Measurements from ENCODE around the gene LYSET.
"Not testable (repeated sequence)": the region's sequence is repeated elsewhere in the genome, so short reads cannot be mapped to it uniquely, and the experiment has no call there.

Gene LYSET

GRCh38 chr14:93158349-93158748, 26.8 kb upstream of the LYSET start:
- H3K4me1 ChIP-seq (ENCODE audit: insufficient read depth, low read length); H2AFZ ChIP-seq (ENCODE audit: low read depth, low read length); H3K4me3 ChIP-seq (ENCODE audit: low read length); H3K9me3 ChIP-seq (ENCODE audit: low read length); H3K36me3 ChIP-seq (ENCODE audit: insufficient read depth, low read length); H3K27me3 ChIP-seq (ENCODE audit: insufficient read depth, low read length): not testable (repeated sequence)

- H3K27me3 ChIP-seq (ENCODE audit: insufficient read depth, low read length); H3K4me3 ChIP-seq (ENCODE audit: low read length); H3K9me3 ChIP-seq (ENCODE audit: low read length): not testable (repeated sequence)
Measured at GRCh38 chr14:93159625-93160352, 25.3 kb upstream of the LYSET start.

GRCh38 chr14:93160353-93160801, 24.7 kb upstream of the LYSET start:
- Histone ChIP-seq H3K36me3 (ENCODE audit: insufficient read depth, low read length) (no peaks in the 10 kb centered on the region), H3K9me3 (ENCODE audit: low read length) (no peaks in the 10 kb centered on the region), H3K4me3 (ENCODE audit: low read length) (no peak overlapping the region), H2AFZ (ENCODE audit: low read depth, low read length) (no peak overlapping the region), H3K27me3 (ENCODE audit: insufficient read depth, low read length) (no peaks in the 10 kb centered on the region), H3K4me1 (ENCODE audit: insufficient read depth, low read length) (peaks cover under 1% of the 10 kb centered on the region)

More at GRCh38 chr14:93159625-93160352, 25.3 kb upstream of the LYSET start:
- not testable (repeated sequence) for H3K36me3 ChIP-seq (ENCODE audit: insufficient read depth, low read length); H3K4me1 ChIP-seq (ENCODE audit: insufficient read depth, low read length); H2AFZ ChIP-seq (ENCODE audit: low read depth, low read length)

- Histone ChIP-seq H3K9me3 (ENCODE audit: low read length) (no peaks in the 10 kb centered on the region), H2AFZ (ENCODE audit: low read depth, low read length) (no peak overlapping the region), H3K27me3 (ENCODE audit: insufficient read depth, low read length) (no peaks in the 10 kb centered on the region), H3K36me3 (ENCODE audit: insufficient read depth, low read length) (no peaks in the 10 kb centered on the region), H3K4me3 (ENCODE audit: low read length) (no peak overlapping the region), H3K4me1 (ENCODE audit: insufficient read depth, low read length) (peaks cover 6% of the 10 kb centered on the region)
Measured at GRCh38 chr14:93161411-93161940, 23.6 kb upstream of the LYSET start.

- H2AFZ ChIP-seq (ENCODE audit: low read depth, low read length), result no peak overlapping the region
- H3K4me3 ChIP-seq (ENCODE audit: low read length), result no peak overlapping the region
- no peaks in the 10 kb centered on the region for H3K9me3 ChIP-seq (ENCODE audit: low read length)
- no peaks in the 10 kb centered on the region for H3K27me3 ChIP-seq (ENCODE audit: insufficient read depth, low read length)
- H3K4me1 ChIP-seq (ENCODE audit: insufficient read depth, low read length), result peaks cover 6% of the 10 kb centered on the region
- no peaks in the 10 kb centered on the region for H3K36me3 ChIP-seq (ENCODE audit: insufficient read depth, low read length)
Measured at GRCh38 chr14:93163564-93163963, 21.6 kb upstream of the LYSET start.

GRCh38 chr14:93165271-93166265, 19.5 kb upstream of the LYSET start:
- H3K4me3 ChIP-seq (ENCODE audit: low read length); H3K36me3 ChIP-seq (ENCODE audit: insufficient read depth, low read length); H3K9me3 ChIP-seq (ENCODE audit: low read length); H3K27me3 ChIP-seq (ENCODE audit: insufficient read depth, low read length); H3K4me1 ChIP-seq (ENCODE audit: insufficient read depth, low read length): not testable (repeated sequence)
- peak overlapping the region; percentile 10 for H2AFZ ChIP-seq (ENCODE audit: low read depth, low read length)

- H3K9me3 ChIP-seq (ENCODE audit: low read length); H2AFZ ChIP-seq (ENCODE audit: low read depth, low read length); H3K27me3 ChIP-seq (ENCODE audit: insufficient read depth, low read length); H3K4me1 ChIP-seq (ENCODE audit: insufficient read depth, low read length); H3K4me3 ChIP-seq (ENCODE audit: low read length); H3K36me3 ChIP-seq (ENCODE audit: insufficient read depth, low read length): not testable (repeated sequence)
Measured at GRCh38 chr14:93168610-93169009, 16.5 kb upstream of the LYSET start.

- H3K27me3 ChIP-seq (ENCODE audit: insufficient read depth, low read length); H3K4me1 ChIP-seq (ENCODE audit: insufficient read depth, low read length); H3K9me3 ChIP-seq (ENCODE audit: low read length); H2AFZ ChIP-seq (ENCODE audit: low read depth, low read length); H3K4me3 ChIP-seq (ENCODE audit: low read length); H3K36me3 ChIP-seq (ENCODE audit: insufficient read depth, low read length): not testable (repeated sequence)
Measured at GRCh38 chr14:93169619-93170018, 15.5 kb upstream of the LYSET start.

GRCh38 chr14:93170141-93170540, 15.0 kb upstream of the LYSET start:
- not testable (repeated sequence) for H2AFZ ChIP-seq (ENCODE audit: low read depth, low read length); H3K4me3 ChIP-seq (ENCODE audit: low read length); H3K27me3 ChIP-seq (ENCODE audit: insufficient read depth, low read length); H3K36me3 ChIP-seq (ENCODE audit: insufficient read depth, low read length); H3K9me3 ChIP-seq (ENCODE audit: low read length); H3K4me1 ChIP-seq (ENCODE audit: insufficient read depth, low read length)

- Histone ChIP-seq H3K27me3 (ENCODE audit: insufficient read depth, low read length) (no peaks in the 10 kb centered on the region), H3K9me3 (ENCODE audit: low read length) (no peaks in the 10 kb centered on the region), H3K4me1 (ENCODE audit: insufficient read depth, low read length) (peaks cover 3% of the 10 kb centered on the region), H3K4me3 (ENCODE audit: low read length) (no peak overlapping the region), H2AFZ (ENCODE audit: low read depth, low read length) (no peak overlapping the region), H3K36me3 (ENCODE audit: insufficient read depth, low read length) (no peaks in the 10 kb centered on the region)
Measured at GRCh38 chr14:93171376-93171775, 13.7 kb upstream of the LYSET start.

GRCh38 chr14:93173943-93174395, 11.1 kb upstream of the LYSET start:
- Histone ChIP-seq H3K4me3 (ENCODE audit: low read length) (no peak overlapping the region), H3K9me3 (ENCODE audit: low read length) (no peaks in the 10 kb centered on the region)

GRCh38 chr14:93174731-93175130, 10.4 kb upstream of the LYSET start:
- not testable (repeated sequence) for H2AFZ ChIP-seq (ENCODE audit: low read depth, low read length); H3K27me3 ChIP-seq (ENCODE audit: insufficient read depth, low read length); H3K9me3 ChIP-seq (ENCODE audit: low read length); H3K36me3 ChIP-seq (ENCODE audit: insufficient read depth, low read length); H3K4me1 ChIP-seq (ENCODE audit: insufficient read depth, low read length); H3K4me3 ChIP-seq (ENCODE audit: low read length)

More at GRCh38 chr14:93173943-93174395, 11.1 kb upstream of the LYSET start:
- Histone ChIP-seq H2AFZ (ENCODE audit: low read depth, low read length) (no peak overlapping the region), H3K36me3 (ENCODE audit: insufficient read depth, low read length) (no peaks in the 10 kb centered on the region), H3K4me1 (ENCODE audit: insufficient read depth, low read length) (peaks cover 3% of the 10 kb centered on the region), H3K27me3 (ENCODE audit: insufficient read depth, low read length) (no peaks in the 10 kb centered on the region)

GRCh38 chr14:93175492-93175891, 9.6 kb upstream of the LYSET start:
- no peaks in the 10 kb centered on the region for H3K9me3 ChIP-seq (ENCODE audit: low read length)
- no peak overlapping the region for H3K4me3 ChIP-seq (ENCODE audit: low read length)
- no peak overlapping the region for H2AFZ ChIP-seq (ENCODE audit: low read depth, low read length)
- no peaks in the 10 kb centered on the region for H3K27me3 ChIP-seq (ENCODE audit: insufficient read depth, low read length)
- peaks cover 3% of the 10 kb centered on the region for H3K4me1 ChIP-seq (ENCODE audit: insufficient read depth, low read length)
- H3K36me3 ChIP-seq (ENCODE audit: insufficient read depth, low read length), result no peaks in the 10 kb centered on the region
